Globus pallidus (tissue), 1 donor: ENCODE results near the gene TFAP2B.

Source experiments
- DNase-seq: peaks from one replicate; pipeline ENCODE4 v3.0.0-alpha.2; 2015; ENCODE audit warnings: low spot score

TFAP2B gene

DNA sequence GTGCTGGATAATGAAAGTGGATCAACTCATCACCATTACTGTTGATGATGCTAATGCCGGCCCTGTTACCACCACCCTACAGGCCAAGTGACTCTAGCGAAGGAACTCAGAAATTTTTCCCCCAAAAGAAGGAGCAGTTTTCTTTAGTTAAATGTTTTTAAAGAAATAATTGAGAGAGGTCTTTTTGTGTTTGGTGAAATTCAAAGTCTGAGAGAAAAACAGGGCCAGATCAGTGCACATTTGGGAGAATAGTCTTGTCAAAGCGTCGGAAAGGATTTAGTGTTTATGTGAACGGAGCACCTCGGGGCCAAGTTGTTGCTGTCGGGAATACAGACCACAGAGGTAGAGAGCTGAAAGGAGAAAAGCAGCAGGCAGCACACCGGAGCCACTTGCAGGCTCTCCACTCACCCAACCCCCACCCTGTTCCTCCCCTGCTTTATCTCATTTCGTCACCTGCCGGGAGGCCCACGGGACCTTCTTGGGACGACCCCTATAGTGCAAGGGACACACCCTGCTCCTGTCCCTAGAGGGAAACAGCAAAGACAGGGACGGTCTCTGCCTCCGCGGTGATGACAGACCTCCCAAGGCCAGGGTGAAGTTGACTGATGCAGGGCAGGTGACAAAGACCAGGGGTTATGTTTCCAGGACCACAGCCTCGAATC is 6.8 kb downstream of the TFAP2B start:
- no peak for DNase-seq

DNA sequence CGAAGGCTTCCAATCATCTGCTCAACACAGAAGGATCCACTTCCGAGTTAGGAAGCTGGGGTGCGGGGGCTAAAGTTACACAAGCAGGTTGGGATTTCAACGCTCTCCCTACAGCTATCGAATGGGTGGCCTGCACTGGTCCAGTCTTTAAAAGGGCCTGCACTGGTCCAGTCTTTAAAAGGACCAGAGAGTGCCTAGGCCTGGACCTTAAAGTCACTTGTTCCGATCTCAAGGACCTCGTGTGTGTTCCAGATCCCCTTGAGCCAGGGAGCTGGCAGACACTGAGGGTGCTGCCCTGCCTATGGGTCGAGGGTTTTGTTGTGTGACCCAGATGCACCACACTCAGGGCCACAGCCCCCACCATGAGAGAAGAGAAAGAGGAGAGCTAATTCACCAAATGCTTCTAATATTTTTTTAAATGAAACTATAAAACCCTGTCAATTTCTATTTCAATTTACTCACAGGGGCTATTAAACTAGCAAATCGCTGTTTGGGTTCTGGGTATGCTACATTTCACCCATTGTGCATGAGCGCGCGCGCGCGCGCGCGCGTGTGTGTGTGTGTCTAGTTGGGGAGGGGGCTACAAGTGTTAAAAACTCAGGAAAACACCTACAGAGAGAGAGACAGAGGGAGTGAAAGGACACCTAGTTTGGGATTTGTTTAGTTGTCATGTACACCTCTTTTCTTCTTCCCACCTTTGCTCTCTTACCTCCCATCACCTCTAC is 7.5 kb downstream of the TFAP2B start:
- no peak for DNase-seq

DNA sequence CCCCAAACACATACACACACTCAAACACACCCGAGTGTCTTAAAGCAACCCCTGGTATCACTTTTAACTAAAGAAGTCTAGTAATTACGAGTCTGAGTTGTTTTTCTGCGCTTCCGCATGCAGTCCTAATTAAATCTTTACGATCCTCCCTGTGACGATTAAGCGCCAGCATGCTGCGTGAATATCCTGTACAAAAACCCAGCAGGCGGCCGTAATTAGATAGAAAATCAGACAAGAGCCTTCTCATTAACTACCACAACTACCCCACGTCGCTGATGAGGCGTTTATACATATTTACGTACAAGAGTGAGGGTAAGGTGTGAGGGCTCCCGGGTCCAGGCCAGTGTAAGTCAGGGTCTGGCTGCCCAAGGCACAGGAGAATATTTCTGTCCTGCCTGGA is 8.1 kb downstream of the TFAP2B start:
- no peak for DNase-seq

DNA sequence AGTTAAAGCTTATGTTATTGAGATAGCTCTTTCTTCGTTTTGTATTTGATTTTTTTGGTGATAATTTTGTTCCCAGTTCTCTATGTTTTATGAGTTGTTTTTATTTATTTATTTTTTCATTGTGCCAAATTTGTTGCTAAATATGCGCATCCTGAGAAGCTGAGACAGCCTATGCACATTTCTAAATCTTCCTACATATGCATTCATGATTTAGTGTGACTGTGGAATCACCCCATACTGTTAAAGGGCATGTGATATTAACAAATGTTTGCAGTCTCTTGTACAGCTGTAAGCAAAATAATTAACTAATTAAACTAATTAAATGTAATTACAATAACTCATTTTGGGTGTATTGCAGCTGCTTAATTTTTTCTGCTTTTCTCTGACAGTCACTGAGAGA is 10.4 kb downstream of the TFAP2B start:
- no peak for DNase-seq

DNA sequence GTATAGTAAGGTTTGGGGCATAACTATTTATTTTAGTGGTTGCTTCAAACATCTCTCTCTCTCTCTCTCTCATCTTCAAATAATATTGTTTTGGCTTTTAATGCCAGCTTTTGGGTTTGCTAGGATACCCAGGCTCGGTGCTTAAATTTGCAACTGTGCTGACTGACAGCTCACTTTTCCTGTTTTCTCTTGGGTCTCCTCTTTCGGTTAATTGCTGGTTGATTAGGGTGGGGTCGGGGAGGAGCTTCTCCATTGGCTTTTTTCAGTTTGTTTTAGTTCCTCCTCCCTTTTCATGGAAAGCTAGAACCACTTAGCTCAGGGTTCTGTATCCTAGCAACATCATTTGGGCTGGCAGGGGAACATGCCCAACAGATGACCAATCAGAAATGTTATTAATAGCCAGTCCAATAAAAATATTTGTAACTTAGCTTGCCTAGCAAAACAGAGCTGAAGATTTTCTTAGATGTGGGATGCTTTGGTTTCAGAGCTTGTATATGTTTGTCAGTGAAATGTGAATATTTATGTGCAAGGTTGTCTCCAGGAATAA is 11.3 kb downstream of the TFAP2B start:
- DNase-seq = no peak

DNA sequence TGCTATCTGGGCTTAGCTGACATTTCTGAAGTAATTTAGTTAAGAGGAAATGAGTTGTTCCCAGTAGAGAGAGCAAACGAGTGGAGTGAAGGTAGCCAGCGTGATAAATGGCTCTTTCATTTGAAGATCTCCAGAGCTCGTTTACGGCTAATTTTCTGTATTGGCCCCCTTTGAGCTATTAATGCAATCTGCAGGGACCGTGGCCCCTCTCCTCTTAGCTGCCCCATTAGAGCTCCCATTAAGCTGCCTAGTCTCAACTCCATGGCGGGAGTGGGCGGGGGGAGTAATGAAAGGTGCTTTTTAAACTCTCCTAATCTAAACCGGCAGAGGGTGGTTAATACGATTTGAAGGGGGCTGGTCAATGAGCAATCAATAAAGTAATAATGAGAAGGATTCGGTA is 12.5 kb downstream of the TFAP2B start:
- DNase-seq = no peak

DNA sequence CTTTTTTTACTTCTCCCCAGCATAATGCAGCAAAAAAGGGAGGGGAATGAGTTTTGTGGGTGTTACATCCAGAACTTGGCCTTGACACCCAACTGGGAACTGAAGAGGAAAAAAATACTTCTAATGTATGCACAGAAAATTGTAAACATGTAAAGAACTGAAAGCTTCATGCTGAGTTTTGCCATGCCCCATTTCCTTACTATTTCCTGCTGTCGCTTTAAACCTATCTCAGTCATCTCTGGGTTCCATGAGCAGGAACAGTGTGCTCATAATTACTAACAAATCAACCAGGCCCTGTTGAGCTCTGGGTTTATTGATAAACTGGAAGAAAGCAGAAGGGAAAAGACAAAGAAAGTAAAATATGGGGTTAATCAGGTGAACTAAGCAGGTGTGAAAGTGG is 14.2 kb downstream of the TFAP2B start:
- no peak for DNase-seq

DNA sequence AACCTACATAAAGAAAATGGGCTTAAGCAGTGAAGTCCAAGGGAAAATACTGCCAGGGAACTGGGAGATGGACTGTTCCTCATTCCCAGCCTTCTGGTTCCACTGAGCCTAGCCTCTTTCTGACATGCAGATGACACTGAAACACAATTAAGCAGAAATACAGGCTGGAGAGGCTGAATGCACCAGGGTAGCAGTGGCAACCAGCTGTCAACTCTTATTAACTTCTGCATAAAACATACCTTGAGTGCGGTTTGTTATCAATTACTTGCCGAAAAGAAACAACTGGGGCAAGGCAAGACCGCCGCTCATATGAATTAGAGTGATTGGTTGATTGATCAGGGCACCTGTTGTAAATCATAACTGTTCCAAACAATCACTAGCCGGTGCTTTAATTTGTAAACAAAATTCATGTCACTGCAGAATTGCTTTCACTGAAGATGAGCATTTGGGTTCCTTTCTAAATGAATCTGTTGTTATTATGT is 16.3 kb downstream of the TFAP2B start:
- no peak for DNase-seq

DNA sequence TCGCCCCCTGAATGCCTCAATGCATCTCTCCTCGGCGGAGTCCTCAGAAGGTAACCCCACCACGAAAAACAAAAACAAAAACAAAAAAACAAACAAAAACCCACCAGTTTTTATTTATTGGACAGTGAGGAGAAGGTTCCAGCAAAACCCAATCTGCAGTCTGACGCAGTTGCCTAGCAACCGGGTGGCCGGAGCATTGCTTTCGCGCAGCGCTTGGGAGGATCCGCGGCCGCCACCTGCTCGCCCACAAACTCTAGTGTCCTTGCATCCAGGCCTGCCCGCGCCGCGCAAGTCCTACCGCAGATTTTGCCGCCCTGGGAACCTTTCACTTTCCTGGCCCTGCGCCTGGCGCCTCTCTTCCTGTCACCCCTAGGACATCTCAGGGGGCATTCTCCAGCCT is 17.6 kb downstream of the TFAP2B start:
- no peak for DNase-seq

DNA sequence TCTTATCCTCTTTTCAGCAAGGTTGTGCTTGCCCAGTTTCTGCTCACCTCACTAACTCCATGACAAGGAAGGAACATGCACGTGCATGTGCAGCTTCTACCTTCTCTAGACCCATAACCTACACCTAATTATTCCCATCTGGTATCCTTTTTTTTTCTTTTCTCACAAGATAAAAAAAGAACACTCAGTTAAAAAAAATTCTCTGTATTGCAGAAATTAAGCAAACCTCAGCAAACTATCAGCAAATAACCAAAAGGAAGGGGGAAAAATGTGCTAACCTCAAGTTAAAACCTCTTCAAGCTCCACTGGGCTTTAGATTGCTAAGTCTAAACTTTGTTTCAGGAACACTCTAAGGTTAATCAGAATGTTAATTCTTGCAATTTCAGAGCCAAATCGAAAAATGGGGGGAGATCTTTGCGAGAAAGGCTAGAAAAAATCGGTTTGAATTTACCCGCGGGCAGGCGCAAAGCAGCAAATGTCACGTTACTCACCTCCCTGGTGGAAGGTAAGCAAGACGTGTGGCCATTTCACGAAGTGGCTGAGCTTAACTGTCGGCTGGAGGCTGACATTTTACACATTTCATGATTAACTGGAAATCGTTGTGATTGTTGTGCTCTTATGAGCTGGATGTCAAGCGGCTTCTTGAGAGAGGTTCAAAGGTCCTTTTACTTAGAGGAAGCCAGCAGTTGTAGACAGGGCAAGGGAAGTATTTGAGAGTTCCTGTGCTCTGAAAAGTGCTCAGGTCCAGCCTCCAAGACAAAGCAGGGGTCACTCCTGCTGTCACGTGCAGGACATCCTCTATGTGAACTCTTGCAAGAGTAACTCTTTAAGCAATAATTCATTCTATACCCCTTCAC is 19.1 kb downstream of the TFAP2B start:
- DNase-seq = no peak

DNA sequence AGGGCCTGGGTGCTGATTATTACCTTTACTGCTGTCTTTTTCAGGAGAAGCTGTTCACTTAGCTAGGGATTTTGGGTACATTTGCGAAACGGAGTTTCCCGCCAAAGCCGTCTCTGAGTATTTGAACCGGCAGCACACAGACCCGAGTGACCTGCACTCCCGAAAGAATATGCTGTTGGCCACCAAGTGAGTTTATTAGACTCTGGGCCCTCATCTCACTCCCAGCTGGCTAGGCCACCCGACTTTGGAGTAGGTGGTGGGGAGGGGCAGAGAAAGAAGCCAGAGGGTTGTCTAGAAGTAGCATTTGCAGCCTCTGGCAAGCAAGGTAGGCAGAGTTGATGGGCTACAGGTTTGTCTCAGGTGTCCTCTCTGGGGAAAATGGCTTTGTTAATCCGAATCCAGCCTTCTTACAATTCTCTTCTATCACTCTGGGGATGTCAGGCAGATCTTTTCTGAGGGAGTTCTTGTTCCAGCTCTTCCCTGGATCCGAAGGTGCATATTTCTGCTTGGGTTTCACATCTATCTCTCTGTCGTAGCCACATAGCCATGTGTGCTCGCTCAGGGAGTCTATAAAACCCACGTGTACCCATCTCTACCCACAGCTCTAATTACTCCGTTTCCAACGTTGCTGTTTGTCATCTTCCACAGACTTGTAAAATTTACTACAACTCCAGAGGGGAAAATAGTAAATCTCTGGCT is 21.6 kb downstream of the TFAP2B start:
- DNase-seq = no peak

DNA sequence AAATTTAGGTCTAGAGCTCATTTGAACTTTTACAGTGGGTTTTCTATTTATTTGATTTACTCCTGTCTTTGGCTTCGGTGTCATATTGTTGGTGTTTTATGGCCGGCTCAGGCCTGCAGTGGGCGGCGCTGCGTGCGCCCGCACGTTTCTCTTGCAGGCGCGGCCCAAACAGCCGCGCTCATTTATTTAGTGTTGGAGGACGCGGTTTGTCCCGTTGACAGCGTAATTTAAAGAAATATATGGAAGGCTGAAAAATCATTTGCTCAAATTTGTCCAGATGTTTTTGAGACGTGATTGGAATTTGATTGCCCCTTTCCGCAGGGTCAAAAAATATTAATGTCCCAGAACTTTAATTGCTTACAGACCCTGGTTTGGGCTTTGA is 22.1 kb downstream of the TFAP2B start:
- no peak for DNase-seq

DNA sequence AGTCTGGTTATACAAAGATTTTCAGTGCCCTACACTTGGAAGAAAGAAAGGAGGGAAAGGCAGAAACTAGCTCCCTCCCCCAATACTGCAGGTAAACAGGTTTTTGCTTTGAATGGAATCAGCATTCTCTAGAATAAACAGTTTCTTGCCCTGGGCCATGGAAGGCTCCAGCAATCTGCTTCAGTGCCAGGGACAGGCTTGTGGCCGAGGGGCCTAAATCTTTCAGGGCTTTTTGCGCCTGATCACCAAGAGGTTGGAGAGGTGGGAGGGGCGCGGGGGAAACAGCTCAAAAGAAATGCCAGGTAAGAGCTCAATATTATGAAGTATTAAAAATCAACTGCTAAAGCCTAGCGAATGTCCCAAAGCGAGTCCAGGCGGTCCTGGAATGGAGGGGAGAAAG is 23.8 kb downstream of the TFAP2B start:
- no peak for DNase-seq

DNA sequence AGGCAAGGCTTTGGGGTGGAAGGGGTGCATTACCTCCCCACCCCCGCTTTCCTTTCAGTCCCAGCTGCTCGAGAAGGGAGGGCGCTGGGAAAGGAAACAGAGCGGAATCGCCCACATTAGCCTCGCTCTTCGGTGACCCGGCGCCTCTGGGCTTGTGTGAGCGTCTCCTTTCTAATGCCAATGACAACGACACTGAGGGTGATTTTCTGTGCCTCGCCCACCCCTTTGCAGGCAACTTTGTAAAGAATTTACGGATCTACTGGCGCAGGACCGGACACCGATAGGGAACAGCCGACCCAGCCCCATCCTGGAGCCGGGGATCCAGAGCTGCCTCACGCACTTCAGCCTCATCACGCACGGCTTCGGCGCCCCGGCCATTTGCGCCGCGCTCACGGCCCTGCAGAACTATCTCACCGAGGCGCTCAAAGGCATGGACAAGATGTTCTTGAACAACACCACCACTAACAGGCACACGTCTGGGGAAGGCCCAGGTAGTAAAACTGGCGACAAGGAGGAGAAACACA is 24.3 kb downstream of the TFAP2B start:
- DNase-seq = no peak

DNA sequence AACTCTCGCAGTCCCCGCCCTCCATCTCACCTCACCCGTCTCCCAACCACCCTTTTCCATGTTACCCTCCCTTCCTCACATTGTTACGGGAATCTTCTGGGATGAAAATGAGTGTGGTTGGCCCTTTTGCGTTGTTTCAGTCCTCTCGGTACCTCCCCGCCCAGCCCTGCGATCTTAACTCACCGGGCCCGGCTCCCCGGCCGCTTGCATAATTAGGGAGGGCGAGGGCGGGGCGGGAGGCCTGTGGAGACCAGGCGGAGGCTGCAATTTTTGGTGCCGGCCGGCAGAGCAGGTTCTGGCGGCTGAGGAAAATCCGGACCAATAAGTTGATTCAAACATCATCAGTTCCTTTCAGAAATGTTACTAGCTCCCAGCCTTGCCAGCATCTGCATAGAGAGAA is 25.2 kb downstream of the TFAP2B start:
- DNase-seq = no peak

DNA sequence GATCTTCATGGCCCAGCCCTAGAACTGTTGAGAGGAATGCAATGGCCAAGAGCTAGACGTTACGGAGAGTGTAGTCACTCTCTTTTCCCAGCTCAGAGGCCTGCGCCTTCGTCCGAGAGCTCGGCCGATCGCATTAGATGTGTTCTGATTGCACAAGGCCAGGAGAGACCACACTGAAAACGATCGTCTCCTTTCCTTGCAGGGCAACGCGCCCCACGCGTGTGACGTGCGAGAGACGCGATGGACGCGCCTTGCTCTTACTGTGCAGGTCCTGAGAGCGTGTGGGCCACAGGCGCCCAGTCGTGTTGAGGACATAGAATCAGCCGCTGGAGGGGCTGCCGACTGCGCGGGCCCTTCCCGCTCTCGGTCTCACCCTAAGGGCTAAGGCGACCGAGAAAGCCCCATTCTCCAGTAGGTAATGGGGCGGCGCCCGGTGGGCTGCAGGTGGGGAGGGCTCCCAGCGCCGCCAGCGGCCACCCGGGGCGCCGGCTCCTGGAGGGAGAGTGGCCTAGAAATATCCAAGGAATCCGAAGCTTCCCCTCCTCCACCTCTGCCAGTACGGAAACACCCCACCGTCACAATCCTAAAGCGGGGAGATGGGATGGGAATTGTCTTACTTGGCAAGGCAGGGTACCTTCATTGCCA is 26.9 kb downstream of the TFAP2B start:
- DNase-seq = no peak

DNA sequence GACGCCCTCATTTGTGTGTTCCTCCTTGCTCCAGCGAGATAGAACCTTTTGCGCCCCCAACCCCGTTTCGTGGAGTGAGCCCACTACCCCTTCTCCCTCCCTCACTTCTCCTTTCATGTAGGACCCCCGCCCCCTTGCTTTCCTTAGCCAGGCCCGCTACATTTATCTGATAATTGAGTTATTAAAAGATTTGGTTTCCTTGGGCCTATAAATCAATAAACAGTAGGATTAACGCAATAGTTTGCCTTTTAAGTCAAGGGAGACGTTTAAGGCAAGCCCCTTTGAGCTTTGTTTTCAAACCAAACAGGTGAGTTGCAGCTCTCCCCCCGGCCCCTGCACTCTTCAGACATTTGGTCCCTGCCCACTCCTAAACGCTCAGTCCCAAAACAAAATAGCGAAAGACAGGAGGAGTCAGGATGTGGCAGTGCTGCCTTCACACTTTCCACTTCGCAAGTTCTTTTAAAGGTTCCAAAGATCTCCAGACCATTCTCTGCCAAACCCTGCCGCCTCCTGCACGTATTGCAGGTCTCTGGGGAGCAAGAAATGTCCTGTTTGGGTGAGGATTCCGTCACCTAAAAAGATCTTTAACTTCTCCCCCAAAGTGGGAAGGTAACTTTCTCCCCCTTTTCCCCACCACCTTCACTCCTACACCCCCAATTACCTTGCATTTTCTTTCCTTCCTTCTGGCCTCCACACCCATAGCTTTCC is 27.6 kb downstream of the TFAP2B start:
- DNase-seq = no peak

DNA sequence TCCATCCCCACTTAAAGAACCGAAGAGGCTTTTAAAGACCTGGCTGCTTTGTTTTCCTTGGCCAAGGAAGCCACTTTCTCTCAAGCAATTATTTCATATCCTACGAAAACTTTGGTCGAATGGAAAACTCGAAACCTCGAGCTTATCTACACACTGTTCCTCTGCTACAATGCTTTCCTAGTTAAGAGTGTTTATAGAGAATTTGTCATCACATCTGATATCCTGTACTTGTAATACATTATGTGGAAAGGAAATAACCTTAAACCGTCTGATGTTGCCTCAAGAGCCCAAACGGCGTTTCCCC is 28.1 kb downstream of the TFAP2B start:
- no peak for DNase-seq

DNA sequence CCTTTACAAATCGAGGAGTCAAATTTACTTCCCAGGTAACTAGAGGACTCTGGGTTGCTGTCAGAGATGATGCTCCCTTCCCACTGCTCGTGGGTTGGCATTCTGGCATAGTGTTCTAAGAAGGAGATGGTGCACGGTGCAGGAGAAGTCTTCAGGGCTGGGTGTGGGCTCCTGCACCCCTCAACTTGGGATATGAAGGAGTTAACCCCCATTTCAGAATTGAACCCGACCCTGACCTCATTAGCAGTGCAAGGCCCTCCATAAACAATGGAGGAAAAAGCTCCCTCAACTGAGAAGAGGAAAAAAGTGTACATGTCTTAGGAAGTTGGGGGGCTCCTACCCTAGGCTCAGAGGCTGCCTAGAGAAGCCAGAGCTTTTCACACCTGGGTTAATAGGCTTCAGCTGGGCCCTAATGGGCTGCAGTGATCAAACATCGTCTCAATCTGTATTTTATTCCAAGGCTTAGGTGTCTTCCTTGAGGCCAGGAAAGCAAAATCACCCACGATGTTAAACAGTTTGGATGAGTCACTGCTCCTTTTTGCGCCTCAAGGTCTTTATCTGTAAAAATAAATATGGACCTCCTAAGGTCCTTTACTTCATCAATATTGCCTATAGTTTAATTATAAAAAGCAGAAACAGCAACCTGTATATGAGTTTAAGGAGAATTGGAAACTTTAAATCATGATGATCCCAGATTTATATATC is 29.4 kb downstream of the TFAP2B start:
- DNase-seq = no peak
